ENCODE measurements around the gene JAG1.

Gene JAG1

GRCh38 chr20:10668677-10669368, 5.0 kb downstream of the JAG1 start:
- H3K27ac Mint-ChIP-seq: no peak overlapping the region
- H3K36me3 Mint-ChIP-seq (ENCODE audit: low read depth): no peaks in the 10 kb centered on the region
- no peak for DNase-seq (ENCODE audit: low spot score)
- H3K4me1 Mint-ChIP-seq (ENCODE audit: low read depth): peaks cover 14% of the 10 kb centered on the region
- peaks cover 46% of the 10 kb centered on the region for H3K27me3 Mint-ChIP-seq (ENCODE audit: low read depth)
- H3K4me3 Mint-ChIP-seq: no peak overlapping the region
- H3K9me3 Mint-ChIP-seq: no peaks in the 10 kb centered on the region

DNA sequence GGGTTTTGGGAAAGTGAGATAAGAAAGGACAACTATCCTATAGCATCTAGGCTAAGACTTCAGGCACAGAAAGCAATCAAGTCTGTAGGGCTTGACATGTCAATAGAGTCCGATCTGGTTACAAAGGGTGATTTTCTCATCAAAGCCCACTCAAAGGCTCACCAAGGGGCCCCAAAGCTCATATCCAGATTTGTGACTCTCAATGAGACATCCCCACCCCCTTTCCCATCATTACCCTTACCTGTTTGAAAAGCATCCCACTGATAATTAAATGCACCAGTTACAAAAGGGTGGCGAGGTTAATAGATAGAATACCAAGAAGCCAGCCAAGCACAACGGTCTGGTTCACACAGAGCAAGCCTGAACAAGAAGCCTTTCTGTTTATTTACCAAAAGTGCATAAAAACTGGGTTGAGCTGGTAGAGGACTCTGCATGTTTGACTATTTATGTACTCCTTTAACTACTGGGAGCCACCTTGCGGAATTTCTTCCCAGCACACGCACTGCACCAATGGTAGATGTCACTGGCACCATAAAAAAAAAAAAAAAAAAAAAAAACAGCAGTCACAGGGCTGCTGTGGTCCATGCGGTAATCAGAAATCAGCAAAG, 6.1 kb downstream of the JAG1 start:
- peaks cover 8% of the 10 kb centered on the region for H3K4me1 Mint-ChIP-seq (ENCODE audit: low read depth)
- H3K27ac Mint-ChIP-seq: no peak overlapping the region
- no peaks in the 10 kb centered on the region for H3K36me3 Mint-ChIP-seq (ENCODE audit: low read depth)
- H3K27me3 Mint-ChIP-seq (ENCODE audit: low read depth): peaks cover 48% of the 10 kb centered on the region
- DNase-seq (ENCODE audit: low spot score): no peak
- H3K4me3 Mint-ChIP-seq: no peak overlapping the region
- H3K9me3 Mint-ChIP-seq: no peaks in the 10 kb centered on the region

GRCh38 chr20:10667077-10667401, 6.8 kb downstream of the JAG1 start:
- no peaks in the 10 kb centered on the region for H3K36me3 Mint-ChIP-seq (ENCODE audit: low read depth)
- DNase-seq (ENCODE audit: low spot score): no peak
- peaks cover 5% of the 10 kb centered on the region for H3K4me1 Mint-ChIP-seq (ENCODE audit: low read depth)
- no peak overlapping the region for H3K4me3 Mint-ChIP-seq
- H3K27me3 Mint-ChIP-seq (ENCODE audit: low read depth): peaks cover 43% of the 10 kb centered on the region
- no peaks in the 10 kb centered on the region for H3K9me3 Mint-ChIP-seq
- no peak overlapping the region for H3K27ac Mint-ChIP-seq

DNA sequence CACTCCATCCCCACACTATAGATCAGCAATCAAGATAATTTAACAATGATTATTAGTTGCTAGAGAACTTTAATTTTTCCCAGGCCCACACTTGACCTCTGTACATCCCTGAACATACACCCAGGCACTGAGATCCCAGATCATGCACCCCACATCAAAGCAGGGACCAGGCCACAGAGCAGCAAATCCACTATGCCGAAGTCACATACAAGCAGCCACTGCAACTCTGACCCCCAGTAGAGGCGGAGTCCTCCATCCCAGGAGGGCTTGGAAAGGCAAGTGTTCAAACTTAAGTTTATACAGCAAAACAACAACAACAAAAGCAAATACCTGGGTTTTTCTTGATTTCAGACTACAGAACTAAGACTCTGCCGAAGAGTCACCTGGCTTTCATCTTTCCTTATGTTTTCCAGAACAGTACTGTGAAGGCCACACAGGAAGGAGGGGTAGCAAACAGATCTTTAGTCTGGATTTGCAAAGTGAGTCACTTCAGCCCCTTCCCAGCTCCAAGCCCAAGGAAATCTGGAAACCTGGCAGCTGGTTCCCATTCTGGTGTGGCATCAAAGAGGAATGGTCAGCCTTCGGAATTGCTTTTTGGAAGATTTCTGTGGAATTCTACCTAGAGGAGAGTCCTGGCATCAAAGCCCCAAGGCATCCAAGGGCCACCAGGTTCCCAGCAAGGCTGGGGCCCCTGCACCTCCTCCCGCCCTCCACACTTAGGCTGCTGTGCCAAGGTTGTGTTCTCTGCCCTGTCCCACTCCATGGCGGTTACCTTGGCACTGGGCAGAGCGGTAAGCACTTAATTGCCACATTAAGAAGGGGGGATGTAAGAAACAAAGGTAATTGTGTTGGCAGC, 7.3 kb downstream of the JAG1 start:
- no peak for DNase-seq (ENCODE audit: low spot score)
- H3K36me3 Mint-ChIP-seq (ENCODE audit: low read depth): no peaks in the 10 kb centered on the region
- H3K9me3 Mint-ChIP-seq: no peaks in the 10 kb centered on the region
- H3K4me1 Mint-ChIP-seq (ENCODE audit: low read depth): peaks cover 2% of the 10 kb centered on the region
- no peak overlapping the region for H3K4me3 Mint-ChIP-seq
- peaks cover 40% of the 10 kb centered on the region for H3K27me3 Mint-ChIP-seq (ENCODE audit: low read depth)
- no peak overlapping the region for H3K27ac Mint-ChIP-seq

DNA sequence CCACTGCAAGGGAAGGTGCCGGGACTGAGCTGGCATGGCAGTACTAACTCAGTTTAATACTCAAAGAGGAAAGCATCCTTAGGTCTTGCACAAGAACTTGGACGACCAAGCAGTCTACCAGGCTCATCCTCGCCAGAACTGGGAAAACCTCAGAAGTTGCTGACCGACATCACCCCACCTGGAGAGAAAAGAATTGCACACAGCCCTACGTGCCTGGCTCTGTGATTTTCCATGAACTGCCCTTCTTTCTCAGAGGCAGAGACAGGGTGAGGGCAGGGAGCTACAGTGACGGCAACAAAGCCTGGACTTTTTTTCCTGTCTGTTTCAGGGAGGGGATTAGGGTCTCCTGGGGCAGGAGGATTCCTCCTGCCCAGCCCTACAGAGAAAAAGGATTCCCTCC, 8.0 kb downstream of the JAG1 start:
- no peaks in the 10 kb centered on the region for H3K36me3 Mint-ChIP-seq (ENCODE audit: low read depth)
- peaks cover 33% of the 10 kb centered on the region for H3K27me3 Mint-ChIP-seq (ENCODE audit: low read depth)
- H3K9me3 Mint-ChIP-seq: no peaks in the 10 kb centered on the region
- no peaks in the 10 kb centered on the region for H3K4me1 Mint-ChIP-seq (ENCODE audit: low read depth)
- no peak overlapping the region for H3K4me3 Mint-ChIP-seq
- DNase-seq (ENCODE audit: low spot score): no peak
- H3K27ac Mint-ChIP-seq: no peak overlapping the region

GRCh38 chr20:10665027-10665561, 8.7 kb downstream of the JAG1 start:
- Mint-ChIP-seq H3K4me3 (no peak overlapping the region), H3K4me1 (ENCODE audit: low read depth) (no peaks in the 10 kb centered on the region), H3K9me3 (no peaks in the 10 kb centered on the region), H3K27me3 (ENCODE audit: low read depth) (peaks cover 28% of the 10 kb centered on the region), H3K36me3 (ENCODE audit: low read depth) (no peaks in the 10 kb centered on the region), H3K27ac (no peak overlapping the region)
- DNase-seq (ENCODE audit: low spot score): no peak

DNA sequence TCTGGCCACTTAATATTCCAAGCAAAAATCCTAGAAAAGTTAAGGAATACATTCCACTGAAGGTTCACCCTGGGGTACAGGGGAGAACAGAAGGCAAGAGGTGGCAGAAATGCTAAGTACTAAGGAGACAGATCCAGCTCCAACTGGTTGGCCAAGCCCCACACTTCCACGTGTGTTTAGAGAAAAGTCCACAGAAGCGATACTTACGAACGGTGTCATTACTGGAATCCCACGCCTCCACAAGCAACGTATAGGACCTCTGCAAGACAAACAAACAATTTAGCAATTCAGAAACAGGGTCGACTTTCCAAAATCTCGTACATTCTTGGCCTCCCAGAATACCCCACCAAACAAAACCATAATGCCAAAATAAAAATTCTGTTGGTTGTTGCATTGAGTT, 10.0 kb downstream of the JAG1 start:
- H3K27ac Mint-ChIP-seq: no peak overlapping the region
- H3K27me3 Mint-ChIP-seq (ENCODE audit: low read depth): peaks cover 21% of the 10 kb centered on the region
- no peaks in the 10 kb centered on the region for H3K9me3 Mint-ChIP-seq
- no peaks in the 10 kb centered on the region for H3K4me1 Mint-ChIP-seq (ENCODE audit: low read depth)
- DNase-seq (ENCODE audit: low spot score): no peak
- H3K4me3 Mint-ChIP-seq: no peak overlapping the region
- no peaks in the 10 kb centered on the region for H3K36me3 Mint-ChIP-seq (ENCODE audit: low read depth)

DNA sequence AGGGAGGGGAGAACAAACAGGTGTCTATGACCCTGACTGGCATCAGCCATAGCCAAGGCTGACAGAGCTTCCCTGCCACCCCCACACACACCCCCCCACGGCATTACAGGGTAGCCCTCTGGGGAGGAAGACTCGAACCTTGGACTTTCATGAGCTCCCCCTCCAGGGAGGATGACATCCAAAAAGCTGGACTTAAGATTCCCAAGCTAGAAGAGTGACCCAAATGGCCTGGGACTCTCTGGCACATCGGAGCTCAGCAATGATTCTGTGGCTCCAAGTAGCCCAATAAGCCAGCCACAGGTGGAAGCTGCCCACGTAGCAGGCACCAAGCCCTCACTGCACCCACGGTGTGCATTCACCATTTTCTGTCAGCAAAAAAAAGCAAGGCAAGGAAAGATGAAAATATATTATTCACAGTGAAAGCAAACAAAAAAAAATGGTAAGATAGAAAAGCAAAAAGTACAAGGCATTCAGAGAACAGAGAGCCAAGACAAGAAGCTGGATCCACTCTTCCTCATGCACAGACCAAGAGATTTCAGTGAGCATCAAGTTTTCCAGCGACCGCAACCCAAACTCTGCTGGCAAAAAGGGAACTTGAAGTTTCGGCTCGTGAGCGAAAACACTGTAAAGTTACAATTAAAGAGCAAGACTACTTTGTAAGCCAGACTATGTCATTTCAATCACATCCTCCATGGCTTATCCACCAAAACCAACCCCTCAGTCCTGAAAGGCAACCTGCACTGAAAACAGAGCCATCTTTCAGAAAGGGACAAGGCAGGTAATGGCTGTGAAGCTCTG, 10.9 kb downstream of the JAG1 start:
- DNase-seq (ENCODE audit: low spot score): no peak
- H3K9me3 Mint-ChIP-seq: no peaks in the 10 kb centered on the region
- no peaks in the 10 kb centered on the region for H3K4me1 Mint-ChIP-seq (ENCODE audit: low read depth)
- H3K36me3 Mint-ChIP-seq (ENCODE audit: low read depth): no peaks in the 10 kb centered on the region
- no peak overlapping the region for H3K4me3 Mint-ChIP-seq
- H3K27me3 Mint-ChIP-seq (ENCODE audit: low read depth): peaks cover 20% of the 10 kb centered on the region
- no peak overlapping the region for H3K27ac Mint-ChIP-seq

GRCh38 chr20:10662151-10662550, 11.6 kb downstream of the JAG1 start:
- Mint-ChIP-seq H3K4me3 (no peak overlapping the region), H3K9me3 (no peaks in the 10 kb centered on the region), H3K27me3 (ENCODE audit: low read depth) (peaks cover 23% of the 10 kb centered on the region), H3K36me3 (ENCODE audit: low read depth) (no peaks in the 10 kb centered on the region), H3K27ac (no peak overlapping the region), H3K4me1 (ENCODE audit: low read depth) (no peaks in the 10 kb centered on the region)
- no peak for DNase-seq (ENCODE audit: low spot score)

- Mint-ChIP-seq H3K27ac (no peak overlapping the region), H3K36me3 (ENCODE audit: low read depth) (no peaks in the 10 kb centered on the region), H3K4me3 (no peak overlapping the region), H3K27me3 (ENCODE audit: low read depth) (peaks cover 23% of the 10 kb centered on the region), H3K4me1 (ENCODE audit: low read depth) (no peaks in the 10 kb centered on the region), H3K9me3 (no peaks in the 10 kb centered on the region)
- DNase-seq (ENCODE audit: low spot score): no peak
These were observed 12.5 kb downstream of the JAG1 start for GRCh38 chr20:10661261-10661660.

DNA sequence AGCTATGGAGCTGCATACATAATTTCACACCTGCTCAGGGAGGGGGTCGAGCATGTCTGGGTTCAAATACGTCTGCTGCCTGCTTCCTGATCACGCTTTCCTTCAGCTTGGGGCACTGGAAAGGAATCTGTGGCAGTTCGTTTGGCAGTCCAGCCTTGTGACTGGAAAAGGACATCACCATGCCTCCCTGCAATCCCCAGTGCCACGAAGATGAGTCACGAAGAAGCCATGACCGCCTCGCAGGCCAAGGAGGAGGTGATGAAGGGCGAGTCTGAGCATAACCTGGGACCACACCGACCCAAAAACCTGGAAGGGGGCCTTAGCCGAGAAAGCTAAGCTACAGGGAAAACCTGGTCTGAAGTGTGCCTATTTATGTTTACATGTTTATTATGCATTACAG, 13.1 kb downstream of the JAG1 start:
- Mint-ChIP-seq H3K4me1 (ENCODE audit: low read depth) (no peaks in the 10 kb centered on the region), H3K27ac (no peak overlapping the region), H3K4me3 (no peak overlapping the region), H3K27me3 (ENCODE audit: low read depth) (peaks cover 23% of the 10 kb centered on the region), H3K36me3 (ENCODE audit: low read depth) (no peaks in the 10 kb centered on the region), H3K9me3 (no peaks in the 10 kb centered on the region)
- no peak for DNase-seq (ENCODE audit: low spot score)

GRCh38 chr20:10659651-10660601, 13.9 kb downstream of the JAG1 start:
- Mint-ChIP-seq H3K4me3 (no peak overlapping the region), H3K27ac (no peak overlapping the region), H3K4me1 (ENCODE audit: low read depth) (no peaks in the 10 kb centered on the region), H3K36me3 (ENCODE audit: low read depth) (no peaks in the 10 kb centered on the region), H3K9me3 (no peaks in the 10 kb centered on the region), H3K27me3 (ENCODE audit: low read depth) (peaks cover 26% of the 10 kb centered on the region)
- DNase-seq (ENCODE audit: low spot score): no peak

Data from T-helper 2 cell treated with Interferon-gamma antibody and Interleukin-4, amounts not matched to agents 5 μg/mL and 100 μg/mL, for 36 hours (primary cell).